ENCODE measurements around the gene DLG1.

GRCh38 chr3:197111685-197112084 lies 186.7 kb downstream of the DLG1 start:
- TF ChIP-seq CEBPB (IDR thresholded peaks at IDR 0.05) (no peak), EGR1 (IDR thresholded peaks at IDR 0.05) (no peak)
